ENCODE data around the gene P2RX5.

- no peak for TF ChIP-seq EZH2 (IDR thresholded peaks at IDR 0.05; ENCODE audit: low read length)
- TF ChIP-seq CTCF (optimal IDR thresholded peaks at IDR 0.05 in 1 of 3, IDR thresholded peaks at IDR 0.05 in 1 of 3, conservative IDR thresholded peaks at IDR 0.05 in 1 of 3; ENCODE audit: extremely low read depth in 1 of 3, insufficient read depth in 2 of 3, low read length in 3 of 3) = no peak
Observed at GRCh38 chr17:3632287-3632686, 63.7 kb downstream of the P2RX5 start.

Data from keratinocyte (primary cell).